WTC11 (cell line): Measurements from ENCODE around the gene NCAPD2. TPM values are rescaled to one million over a fixed set of nuclear protein-coding genes. Genes with fewer than 3 reads are reported as not detected.

Experiments
- ATAC-seq: fragments of 200-7000 bp; cut with Tn5 transposase; 2 replicates; pipeline ENCODE4 v1.10.0; 2021; ENCODE audit warnings: mild to moderate bottlenecking, moderate library complexity
- CTCF ChIA-PET: fragments of 300-600 bp; sonication (Branson Sonifier 250); formaldehyde crosslinking; loops from one replicate; lab custom pipeline; 2021; ENCODE audit warnings: antibody characterized with exemption; lab: Charles Lee
- POLR2A ChIA-PET: fragments of 350-600 bp; sonication (Branson Sonifier 250); formaldehyde crosslinking; loops from one replicate; lab custom pipeline; 2021; ENCODE audit warnings: antibody characterized with exemption; lab: Charles Lee
- DNase-seq: peaks from one replicate; pipeline ENCODE4 v3.0.0; 2021; ENCODE audit warnings: low spot score
- H3K27ac Mint-ChIP-seq: 2 replicates; pipeline ENCODE4 v1.8.0; 2021; ENCODE audit warnings: mixed read lengths
- H3K27me3 Mint-ChIP-seq: 2 replicates; pipeline ENCODE4 v1.8.0; 2021; ENCODE audit warnings: low read depth, mild to moderate bottlenecking, moderate library complexity, mixed read lengths
- H3K36me3 Mint-ChIP-seq: 2 replicates; pipeline ENCODE4 v1.8.0; 2021; ENCODE audit warnings: mixed read lengths
- H3K4me1 Mint-ChIP-seq: 2 replicates; pipeline ENCODE4 v1.8.0; 2022; ENCODE audit warnings: mixed read lengths
- H3K4me3 Mint-ChIP-seq: 2 replicates; pipeline ENCODE4 v1.8.0; 2021; ENCODE audit warnings: mild to moderate bottlenecking, moderate library complexity, mixed read lengths
- H3K9me3 Mint-ChIP-seq: 2 replicates; pipeline ENCODE4 v1.8.0; 2021; ENCODE audit warnings: mixed read lengths
- ATF2 ChIP-seq: sonication (generic); formaldehyde crosslinking; IDR thresholded peaks from 2 replicates; pipeline ENCODE4 v1.8.1; 2022; ENCODE audit warnings: low read depth, missing genetic modification reagents, borderline replicate concordance
- CREB1 ChIP-seq: sonication (generic); formaldehyde crosslinking; IDR thresholded peaks from 2 replicates; pipeline ENCODE4 v1.8.0; 2023; ENCODE audit warnings: mild to moderate bottlenecking, missing genetic modification reagents
- CREM ChIP-seq: sonication (generic); formaldehyde crosslinking; IDR thresholded peaks from 2 replicates; pipeline ENCODE4 v1.8.1; 2022; ENCODE audit warnings: mild to moderate bottlenecking, missing genetic modification reagents, moderate library complexity
- TCF7 ChIP-seq: sonication (generic); formaldehyde crosslinking; IDR thresholded peaks from 2 replicates; pipeline ENCODE4 v1.8.0; 2022; ENCODE audit warnings: mild to moderate bottlenecking, low read depth, missing genetic modification reagents, moderate library complexity
- TEAD1 ChIP-seq: sonication (generic); formaldehyde crosslinking; IDR thresholded peaks from 2 replicates; pipeline ENCODE4 v1.8.0; 2022; ENCODE audit warnings: mild to moderate bottlenecking, missing genetic modification reagents
- ZBTB21 ChIP-seq: sonication (generic); formaldehyde crosslinking; IDR thresholded peaks from 2 replicates; pipeline ENCODE4 v1.8.1; 2023; ENCODE audit warnings: mild to moderate bottlenecking, missing genetic modification reagents, borderline replicate concordance
- ZBTB43 ChIP-seq: sonication (generic); formaldehyde crosslinking; IDR thresholded peaks from 2 replicates; pipeline ENCODE4 v1.8.1; 2023; ENCODE audit warnings: mild to moderate bottlenecking, missing genetic modification reagents
- ZNF263 ChIP-seq: sonication (generic); formaldehyde crosslinking; IDR thresholded peaks from 2 replicates; pipeline ENCODE4 v1.8.1; 2022; ENCODE audit warnings: low read depth, mild to moderate bottlenecking, moderate library complexity, missing genetic modification reagents
- ZNF396 ChIP-seq: fragments of 250-450 bp; sonication (Bioruptor Pico); IDR thresholded peaks from 2 replicates; pipeline ENCODE4 v1.8.0; 2021; ENCODE audit warnings: mild to moderate bottlenecking, moderate library complexity, borderline replicate concordance
- total RNA-seq: library from RNA; stranded (reverse); gene quantifications from 3 replicates; pipeline ENCODE4 v1.2.3, GENCODE V29; 2021

The NCAPD2 gene
- total RNA-seq, 1 experiment from 2014 or later = 141 TPM

GRCh38 chr12:6574576-6575295 is 80.8 kb downstream of the NCAPD2 start:
- Mint-ChIP-seq H3K27me3 (no peaks in the 10 kb centered on the region), H3K27ac (no peak overlapping the region), H3K36me3 (peaks cover 79% of the 10 kb centered on the region), H3K9me3 (no peaks in the 10 kb centered on the region), H3K4me1 (peaks cover 6% of the 10 kb centered on the region), H3K4me3 (no peak overlapping the region)
- CTCF ChIA-PET = interaction anchor here (0.5 kb wide), 1 partner anchor 17 kb away, joined by 4 read pairs; no protein-coding TSS in a partner anchor
- ATAC-seq (no peak), DNase-seq (no peak)
- POLR2A ChIA-PET = no interaction called here
- no peak for TF ChIP-seq CREB1 (CRISPR knock-in tag)
- TF ChIP-seq CREM (CRISPR knock-in tag) = no peak
- TF ChIP-seq ZBTB43 (CRISPR knock-in tag) = no peak
- no peak for TF ChIP-seq TCF7 (CRISPR knock-in tag)
- no peak for TF ChIP-seq TEAD1

GRCh38 chr12:6575648-6576047 is 81.7 kb downstream of the NCAPD2 start:
- Mint-ChIP-seq H3K4me1 (no peaks in the 10 kb centered on the region), H3K36me3 (peaks cover 75% of the 10 kb centered on the region), H3K9me3 (no peaks in the 10 kb centered on the region), H3K27me3 (no peaks in the 10 kb centered on the region), H3K4me3 (no peak overlapping the region), H3K27ac (no peak overlapping the region)
- DNase-seq = no peak
- ChIA-PET CTCF (interaction anchor here (0.7 to 2.6 kb wide), 2 partner anchors 12 to 148 kb away, joined by 3 to 11 read pairs; partner anchors contain the start of gene COPS7A), POLR2A (interaction anchor here (0.7 kb wide), 1 partner anchor 16 kb away, joined by 5 read pairs; no protein-coding TSS in a partner anchor)
- ATAC-seq = no peak
- TF ChIP-seq ZNF396 (CRISPR knock-in tag) (no peak), ATF2 (CRISPR knock-in tag) (no peak), ZNF263 (CRISPR knock-in tag) (no peak), ZBTB21 (no peak), TCF7 (CRISPR knock-in tag) (no peak)

Other genes with a start within 250 kb of the NCAPD2 start
- 36.8 to 46.4 TPM (median 38.4 TPM) in 3 replicates for gene PLEKHG6, start 183.4 kb upstream of the NCAPD2 start, total RNA-seq
- 32.3 to 44.1 TPM (median 32.4 TPM) in 3 replicates for gene TNFRSF1A, start 152.0 kb upstream of the NCAPD2 start, total RNA-seq
- gene SCNN1A, start 118.5 kb upstream of the NCAPD2 start, total RNA-seq = 97.6 to 108 TPM (median 100 TPM) in 3 replicates
- gene LTBR, start 109.9 kb upstream of the NCAPD2 start, total RNA-seq = 4.0 to 6.1 TPM (median 4.5 TPM) in 3 replicates
- gene CD27, start 49.1 kb upstream of the NCAPD2 start, total RNA-seq = 0.23 to 0.34 TPM (median 0.28 TPM) in 3 replicates
- gene TAPBPL, start 42.1 kb upstream of the NCAPD2 start, total RNA-seq = 0.98 to 1.3 TPM (median 1.1 TPM) in 3 replicates
- 12.8 to 14.3 TPM (median 13.8 TPM) in 3 replicates for gene VAMP1, start 23.4 kb upstream of the NCAPD2 start, total RNA-seq
- gene MRPL51, start 840 bp upstream of the NCAPD2 start, total RNA-seq = 285 to 290 TPM (median 288 TPM) in 3 replicates
- gene GAPDH, start 40.4 kb downstream of the NCAPD2 start, total RNA-seq = 4,276 to 4,694 TPM (median 4,682 TPM) in 3 replicates
- 14.1 to 15.4 TPM (median 14.5 TPM) in 3 replicates for gene IFFO1, start 61.9 kb downstream of the NCAPD2 start, total RNA-seq
- 68.4 to 79.4 TPM (median 72.4 TPM) in 3 replicates for gene NOP2, start 74.2 kb downstream of the NCAPD2 start, total RNA-seq
- 333 to 354 TPM (median 334 TPM) in 3 replicates for gene CHD4, start 113.3 kb downstream of the NCAPD2 start, total RNA-seq
- 0.20 to 0.57 TPM (median 0.48 TPM) in 3 replicates for gene LPAR5, start 141.9 kb downstream of the NCAPD2 start, total RNA-seq
- gene ACRBP, start 153.3 kb downstream of the NCAPD2 start, total RNA-seq = 2.1 to 4.2 TPM (median 3.2 TPM) in 3 replicates
- 23.0 to 27.4 TPM (median 26.7 TPM) in 3 replicates for gene ING4, start 169.0 kb downstream of the NCAPD2 start, total RNA-seq
- gene ZNF384, start 195.3 kb downstream of the NCAPD2 start, total RNA-seq = 63.8 to 64.7 TPM (median 64.4 TPM) in 3 replicates
- gene PIANP, start 206.7 kb downstream of the NCAPD2 start, total RNA-seq = 7.7 to 9.9 TPM (median 8.2 TPM) in 3 replicates
- 41.2 to 43.8 TPM (median 41.4 TPM) in 3 replicates for gene COPS7A, start 229.9 kb downstream of the NCAPD2 start, total RNA-seq